ENCODE results near the gene MTHFS.

MTHFS gene

DNA sequence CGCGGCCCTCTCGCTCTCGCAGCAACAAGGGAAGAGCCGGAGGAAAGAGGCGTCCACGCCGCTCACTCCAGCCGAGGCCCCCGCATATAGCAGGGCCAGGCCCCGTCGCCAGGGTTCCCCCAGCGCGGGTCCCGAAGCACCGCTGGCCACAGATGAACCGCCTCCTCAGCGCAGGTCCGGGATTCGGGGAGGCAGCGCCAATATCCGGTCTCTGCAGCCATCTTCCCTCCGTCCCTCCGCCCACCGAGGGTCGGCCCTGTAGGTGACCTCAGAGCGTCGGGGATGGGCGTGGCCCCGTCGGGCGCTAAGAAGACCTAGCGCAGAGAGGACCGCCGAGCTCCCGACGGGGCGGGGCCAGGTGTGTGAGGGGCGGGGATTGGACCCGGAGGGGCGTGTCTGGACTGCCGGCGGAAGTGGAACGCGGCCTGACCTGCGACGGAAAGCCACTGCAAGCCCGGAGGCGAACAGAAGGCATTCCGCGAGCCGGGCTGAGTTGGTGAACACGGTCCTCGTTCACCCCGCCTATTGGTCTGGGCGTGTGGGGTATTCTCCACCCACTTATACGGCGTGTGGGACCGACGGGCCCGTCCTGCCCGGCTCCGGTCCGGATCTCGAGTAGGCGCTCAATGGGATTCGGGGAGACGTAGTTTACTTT, 26.8 kb upstream of the MTHFS start:
- H3K4me3 ChIP-seq (ENCODE audit: control insufficient read depth in 1 of 7, extremely low read depth in 1 of 7, insufficient read depth in 4 of 7, low read depth in 2 of 7, low read length in 6 of 7) = peak overlapping the region; percentile 75 to 94 (median 89)
- peak; percentile 98 to 99 (median 99) for DNase-seq
- ChIA-PET CTCF (interaction anchor here (0.8 to 1.2 kb wide), 3 partner anchors 9 to 29 kb away, joined by 3 read pairs; no protein-coding TSS in a partner anchor), POLR2A (interaction anchor here (0.6 to 1.0 kb wide), 4 partner anchors 10 to 57 kb away, joined by 3 to 4 read pairs (median 3); partner anchors contain the start of gene MTHFS)
- 0% methylated on average over 68 of the region's 68 CpGs for WGBS (ENCODE audit: insufficient coverage)
- peak overlapping the region; percentile 81 to 94 for H3K27ac ChIP-seq (ENCODE audit: insufficient read depth in 1 of 2, low read depth in 1 of 2, low read length in 2 of 2, poor library complexity in 1 of 2, severe bottlenecking in 2 of 2)
- H3K36me3 ChIP-seq (ENCODE audit: control insufficient read depth in 4 of 4, insufficient read depth in 4 of 4, low read length in 3 of 4) = peaks cover 0 to 26% (median 9%) of the 10 kb centered on the region in 4 experiments
- no peaks in the 10 kb centered on the region for H3K27me3 ChIP-seq (replicated peaks in 2 of 5; ENCODE audit: control insufficient read depth in 4 of 5, insufficient read depth in 5 of 5, low read length in 4 of 5)
- peaks cover 0 to 30% (median 22%) of the 10 kb centered on the region in 5 experiments for H3K9me3 ChIP-seq (ENCODE audit: control extremely low read depth in 1 of 5, control insufficient read depth in 4 of 5, insufficient read depth in 2 of 5, low read depth in 1 of 5, low read length in 4 of 5)
- H3K4me1 ChIP-seq (ENCODE audit: control extremely low read depth in 1 of 4, control insufficient read depth in 4 of 4, insufficient read depth in 4 of 4, low read length in 3 of 4) = peaks cover 5 to 16% (median 12%) of the 10 kb centered on the region in 4 experiments

DNA sequence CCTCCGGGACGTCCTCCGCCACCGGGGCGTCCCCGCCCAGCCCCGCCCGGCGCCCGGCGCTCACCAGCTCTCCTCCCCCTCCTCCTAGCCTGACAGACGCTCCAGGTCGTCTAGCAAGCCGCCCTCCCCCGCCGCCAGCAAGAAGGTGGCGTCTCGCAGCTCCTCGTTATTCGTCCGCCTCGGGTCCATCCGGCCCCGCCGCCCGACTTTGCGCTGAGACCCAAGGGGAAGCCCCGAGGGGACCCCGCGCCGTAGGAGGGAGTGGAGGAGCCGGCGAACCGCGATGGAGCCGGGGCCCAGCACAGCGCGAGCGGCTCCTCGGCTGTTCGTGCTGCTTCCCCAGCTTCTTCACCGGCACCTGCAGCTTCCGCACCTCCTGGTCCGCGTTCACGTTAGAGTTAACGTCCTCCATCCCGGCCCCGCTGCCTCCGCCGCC, 26.3 kb upstream of the MTHFS start:
- ChIA-PET CTCF (interaction anchor here (0.8 to 1.4 kb wide), 6 partner anchors 8 to 69 kb away, joined by 3 to 9 read pairs (median 3); no protein-coding TSS in a partner anchor), POLR2A (interaction anchor here (0.6 to 1.0 kb wide), 4 partner anchors 10 to 56 kb away, joined by 3 to 4 read pairs (median 3); partner anchors contain the start of gene MTHFS)
- H3K27ac ChIP-seq (ENCODE audit: insufficient read depth in 1 of 2, low read depth in 1 of 2, low read length in 2 of 2, poor library complexity in 1 of 2, severe bottlenecking in 2 of 2) = peak overlapping the region; percentile 81 to 94
- peak; percentile 47 to 85 (median 80) for DNase-seq
- H3K36me3 ChIP-seq (ENCODE audit: control insufficient read depth in 4 of 4, insufficient read depth in 4 of 4, low read length in 3 of 4) = peaks cover 2 to 29% (median 11%) of the 10 kb centered on the region in 4 experiments
- peak overlapping the region; percentile 75 to 94 (median 89) for H3K4me3 ChIP-seq (ENCODE audit: control insufficient read depth in 1 of 7, extremely low read depth in 1 of 7, insufficient read depth in 4 of 7, low read depth in 2 of 7, low read length in 6 of 7)
- peaks cover 0 to 34% (median 26%) of the 10 kb centered on the region in 5 experiments for H3K9me3 ChIP-seq (ENCODE audit: control extremely low read depth in 1 of 5, control insufficient read depth in 4 of 5, insufficient read depth in 2 of 5, low read depth in 1 of 5, low read length in 4 of 5)
- H3K4me1 ChIP-seq (ENCODE audit: control extremely low read depth in 1 of 4, control insufficient read depth in 4 of 4, insufficient read depth in 4 of 4, low read length in 3 of 4) = peaks cover 5 to 16% (median 12%) of the 10 kb centered on the region in 4 experiments
- 0% methylated on average over 49 of the region's 51 CpGs for WGBS (ENCODE audit: insufficient coverage)
- H3K27me3 ChIP-seq (replicated peaks in 2 of 5; ENCODE audit: control insufficient read depth in 4 of 5, insufficient read depth in 5 of 5, low read length in 4 of 5) = no peaks in the 10 kb centered on the region

DNA sequence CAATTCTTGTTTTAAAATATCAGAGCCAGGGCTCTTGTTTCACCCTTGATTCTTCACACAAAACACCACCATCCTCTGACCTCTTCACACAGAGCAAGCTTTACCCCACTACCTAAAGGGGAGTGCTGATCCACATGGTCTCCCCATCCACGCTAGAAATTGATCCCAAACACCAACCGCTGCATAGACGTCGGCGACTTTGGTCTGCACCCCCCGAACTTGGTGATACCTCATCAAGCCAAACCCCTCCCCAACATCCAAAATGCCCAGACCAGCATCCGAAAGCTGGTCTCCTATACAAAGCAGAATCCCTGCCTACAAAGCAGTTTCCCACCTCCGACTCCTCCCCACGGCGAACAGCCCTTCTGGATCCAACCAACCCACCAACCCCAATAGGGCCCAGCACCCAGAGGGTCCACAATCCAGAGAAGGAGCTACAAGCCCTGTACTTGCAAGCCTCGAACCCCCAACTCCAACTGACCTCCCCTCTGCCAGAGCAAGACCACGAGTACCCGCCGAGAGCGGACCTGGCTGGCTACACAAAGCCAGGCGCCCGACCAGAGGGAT, 25.8 kb upstream of the MTHFS start:
- WGBS (ENCODE audit: insufficient coverage) = 33% methylated on average over 11 of the region's 17 CpGs
- Histone ChIP-seq H3K27me3 (replicated peaks in 2 of 5; ENCODE audit: control insufficient read depth in 4 of 5, insufficient read depth in 5 of 5, low read length in 4 of 5) (no peaks in the 10 kb centered on the region), H3K27ac (ENCODE audit: insufficient read depth in 1 of 2, low read depth in 1 of 2, low read length in 2 of 2, poor library complexity in 1 of 2, severe bottlenecking in 2 of 2) (peak overlapping the region in 1 of 2 experiments; percentile 94), H3K36me3 (ENCODE audit: control insufficient read depth in 4 of 4, insufficient read depth in 4 of 4, low read length in 3 of 4) (peaks cover 3 to 33% (median 12%) of the 10 kb centered on the region in 4 experiments), H3K4me1 (ENCODE audit: control extremely low read depth in 1 of 4, control insufficient read depth in 4 of 4, insufficient read depth in 4 of 4, low read length in 3 of 4) (peaks cover 5 to 16% (median 12%) of the 10 kb centered on the region in 4 experiments), H3K9me3 (ENCODE audit: control extremely low read depth in 1 of 5, control insufficient read depth in 4 of 5, insufficient read depth in 2 of 5, low read depth in 1 of 5, low read length in 4 of 5) (peaks cover 0 to 38% (median 31%) of the 10 kb centered on the region in 5 experiments), H3K4me3 (ENCODE audit: control insufficient read depth in 1 of 7, extremely low read depth in 1 of 7, insufficient read depth in 4 of 7, low read depth in 2 of 7, low read length in 6 of 7) (peak overlapping the region; percentile 75 to 94 (median 89))
- ChIA-PET POLR2A (no interaction called here), CTCF (interaction anchor here (0.8 to 1.4 kb wide), 6 partner anchors 8 to 69 kb away, joined by 3 to 9 read pairs (median 3); no protein-coding TSS in a partner anchor)
- DNase-seq = no peak

DNA sequence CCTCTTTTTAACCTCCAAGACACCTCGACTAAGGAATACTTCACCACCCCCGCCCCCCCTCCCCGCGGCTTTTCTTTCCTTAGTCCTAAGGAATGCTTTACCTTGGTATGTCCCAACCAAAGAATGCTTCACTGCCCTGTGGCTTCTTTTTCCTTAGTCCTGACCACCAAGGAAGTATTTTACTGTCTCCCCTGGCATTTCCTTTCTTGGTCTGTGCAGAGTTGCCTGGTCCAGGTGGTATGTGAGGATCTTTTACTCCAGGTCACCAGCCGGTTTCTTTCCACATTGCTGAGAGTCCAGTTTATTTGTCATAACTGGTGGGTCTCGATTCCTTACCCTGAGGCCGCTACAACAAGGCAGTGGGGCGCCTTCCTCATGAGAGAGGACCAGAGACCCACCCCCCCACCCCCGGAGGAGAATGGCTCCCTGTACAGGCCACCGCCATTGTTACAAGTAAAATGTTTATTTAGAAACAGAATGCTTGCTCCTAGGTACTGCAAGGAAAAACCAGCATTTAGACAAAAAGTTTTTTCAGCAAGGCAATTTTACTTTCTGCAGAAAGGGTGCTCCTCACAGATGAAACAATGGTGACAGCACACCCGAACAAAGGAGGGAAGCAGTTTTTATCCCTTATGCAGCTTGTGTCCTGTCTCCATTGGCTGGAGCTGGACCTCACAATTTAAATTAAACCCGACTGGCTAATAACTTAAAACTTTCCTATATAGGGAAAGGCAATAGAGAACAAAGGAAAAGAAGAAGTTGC, 23.1 kb upstream of the MTHFS start:
- ChIA-PET POLR2A (no interaction called here), CTCF (no interaction called here)
- H3K27me3 ChIP-seq (replicated peaks in 2 of 5; ENCODE audit: control insufficient read depth in 4 of 5, insufficient read depth in 5 of 5, low read length in 4 of 5) = no peaks in the 10 kb centered on the region
- peaks cover 3 to 46% (median 13%) of the 10 kb centered on the region in 4 experiments for H3K36me3 ChIP-seq (ENCODE audit: control insufficient read depth in 4 of 4, insufficient read depth in 4 of 4, low read length in 3 of 4)
- peaks cover 5 to 16% (median 12%) of the 10 kb centered on the region in 4 experiments for H3K4me1 ChIP-seq (ENCODE audit: control extremely low read depth in 1 of 4, control insufficient read depth in 4 of 4, insufficient read depth in 4 of 4, low read length in 3 of 4)
- H3K9me3 ChIP-seq (ENCODE audit: control extremely low read depth in 1 of 5, control insufficient read depth in 4 of 5, insufficient read depth in 2 of 5, low read depth in 1 of 5, low read length in 4 of 5) = peaks cover 9 to 59% (median 54%) of the 10 kb centered on the region in 5 experiments
- no peak overlapping the region for H3K27ac ChIP-seq (ENCODE audit: insufficient read depth in 1 of 2, low read depth in 1 of 2, low read length in 2 of 2, poor library complexity in 1 of 2, severe bottlenecking in 2 of 2)
- DNase-seq = peak in 2 of 3 donors; percentile 24 to 34
- 95% methylated on average over 6 of the region's 12 CpGs for WGBS (ENCODE audit: insufficient coverage)
- no peak overlapping the region for H3K4me3 ChIP-seq (ENCODE audit: control insufficient read depth in 1 of 7, extremely low read depth in 1 of 7, insufficient read depth in 4 of 7, low read depth in 2 of 7, low read length in 6 of 7)

DNA sequence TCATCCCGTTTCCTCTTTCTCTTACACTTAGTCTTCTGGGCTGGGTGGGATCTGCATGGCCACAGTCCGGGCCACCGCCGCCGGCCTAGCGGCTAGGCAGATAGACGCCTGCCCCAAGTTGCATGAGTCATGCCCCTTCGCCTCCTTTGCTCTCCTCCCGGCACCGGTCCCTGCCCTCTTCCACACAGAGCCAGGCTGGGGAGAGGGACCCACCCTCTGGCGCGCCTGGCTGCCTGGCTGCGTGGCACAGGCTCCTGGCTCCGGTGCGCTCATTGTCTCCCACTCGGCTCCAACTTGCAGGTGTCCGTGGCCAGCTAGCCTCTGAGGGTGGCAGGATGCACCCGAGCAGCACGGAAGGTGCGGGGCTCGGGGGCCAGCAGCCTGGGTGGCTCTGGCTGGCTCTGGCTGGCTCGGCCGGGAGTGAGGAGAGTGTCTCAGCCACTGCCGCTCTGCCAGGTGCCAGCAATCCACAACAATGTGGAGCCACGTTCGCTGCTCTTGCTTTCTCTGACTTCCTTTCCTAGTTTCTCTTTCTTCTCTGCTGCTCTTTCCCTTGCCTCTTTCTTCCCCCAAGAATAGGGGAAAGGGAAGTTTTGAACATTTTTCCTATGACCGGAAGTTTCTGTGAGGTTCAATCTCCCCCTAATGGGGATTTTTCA, 22.4 kb upstream of the MTHFS start:
- CTCF ChIA-PET = no interaction called here
- POLR2A ChIA-PET = no interaction called here
- no peak for DNase-seq
- no peaks in the 10 kb centered on the region for H3K27me3 ChIP-seq (replicated peaks in 2 of 5; ENCODE audit: control insufficient read depth in 4 of 5, insufficient read depth in 5 of 5, low read length in 4 of 5)
- peak overlapping the region in 1 of 7 experiments; percentile 26 for H3K4me3 ChIP-seq (ENCODE audit: control insufficient read depth in 1 of 7, extremely low read depth in 1 of 7, insufficient read depth in 4 of 7, low read depth in 2 of 7, low read length in 6 of 7)
- H3K27ac ChIP-seq (ENCODE audit: insufficient read depth in 1 of 2, low read depth in 1 of 2, low read length in 2 of 2, poor library complexity in 1 of 2, severe bottlenecking in 2 of 2) = no peak overlapping the region
- peaks cover 1 to 10% (median 8%) of the 10 kb centered on the region in 4 experiments for H3K4me1 ChIP-seq (ENCODE audit: control extremely low read depth in 1 of 4, control insufficient read depth in 4 of 4, insufficient read depth in 4 of 4, low read length in 3 of 4)
- H3K36me3 ChIP-seq (ENCODE audit: control insufficient read depth in 4 of 4, insufficient read depth in 4 of 4, low read length in 3 of 4) = peaks cover 3 to 50% (median 13%) of the 10 kb centered on the region in 4 experiments
- WGBS (ENCODE audit: insufficient coverage) = 93% methylated on average over 19 of the region's 27 CpGs
- peaks cover 13 to 66% (median 61%) of the 10 kb centered on the region in 5 experiments for H3K9me3 ChIP-seq (ENCODE audit: control extremely low read depth in 1 of 5, control insufficient read depth in 4 of 5, insufficient read depth in 2 of 5, low read depth in 1 of 5, low read length in 4 of 5)

DNA sequence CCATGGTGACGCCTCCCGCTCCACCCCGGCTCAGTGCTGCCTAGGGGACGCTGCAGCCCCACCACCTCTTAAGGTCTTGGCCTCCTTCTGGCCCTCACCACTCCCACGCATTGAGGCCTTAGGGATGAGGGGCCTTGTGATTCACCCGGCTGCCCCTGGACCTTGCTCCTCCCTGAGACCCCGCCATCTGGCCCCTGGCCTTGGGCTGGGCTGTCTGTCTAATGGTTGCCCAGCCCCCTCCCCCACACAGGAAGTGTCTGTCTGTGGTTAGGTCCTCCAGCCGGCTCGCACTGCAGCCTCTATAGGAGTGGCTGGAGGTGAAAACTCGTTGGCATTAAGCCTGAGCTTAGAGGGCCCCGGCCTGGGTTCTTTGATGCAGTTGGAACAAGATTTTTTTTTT, 21.5 kb upstream of the MTHFS start:
- no peaks in the 10 kb centered on the region for H3K27me3 ChIP-seq (replicated peaks in 2 of 5; ENCODE audit: control insufficient read depth in 4 of 5, insufficient read depth in 5 of 5, low read length in 4 of 5)
- peaks cover 3 to 56% (median 13%) of the 10 kb centered on the region in 4 experiments for H3K36me3 ChIP-seq (ENCODE audit: control insufficient read depth in 4 of 4, insufficient read depth in 4 of 4, low read length in 3 of 4)
- no peak overlapping the region for H3K4me3 ChIP-seq (ENCODE audit: control insufficient read depth in 1 of 7, extremely low read depth in 1 of 7, insufficient read depth in 4 of 7, low read depth in 2 of 7, low read length in 6 of 7)
- no peak overlapping the region for H3K27ac ChIP-seq (ENCODE audit: insufficient read depth in 1 of 2, low read depth in 1 of 2, low read length in 2 of 2, poor library complexity in 1 of 2, severe bottlenecking in 2 of 2)
- CTCF ChIA-PET = no interaction called here
- DNase-seq = no peak
- WGBS (ENCODE audit: insufficient coverage) = 98% methylated on average over 5 of the region's 11 CpGs
- H3K9me3 ChIP-seq (ENCODE audit: control extremely low read depth in 1 of 5, control insufficient read depth in 4 of 5, insufficient read depth in 2 of 5, low read depth in 1 of 5, low read length in 4 of 5) = peaks cover 13 to 69% (median 64%) of the 10 kb centered on the region in 5 experiments
- H3K4me1 ChIP-seq (ENCODE audit: control extremely low read depth in 1 of 4, control insufficient read depth in 4 of 4, insufficient read depth in 4 of 4, low read length in 3 of 4) = peaks cover 0 to 6% (median 6%) of the 10 kb centered on the region in 4 experiments
- POLR2A ChIA-PET = no interaction called here

Measured in common myeloid progenitor, CD34-positive (primary cell).